ENCODE data around the gene AIFM3.

Gene AIFM3

GRCh38 chr22:20966883-20967696 lies at the start of gene AIFM3:
Gene AIFM3 (plus strand): TSS chr22:20967255. CDS start chr22:20967945, 690 bp downstream.
- no peaks in the 10 kb centered on the region for H3K9me3 ChIP-seq (ENCODE audit: control insufficient read depth, low read length)
- H2AFZ ChIP-seq, result no peak within 1 kb of the TSS
- H3K27me3 ChIP-seq (ENCODE audit: control insufficient read depth, insufficient read depth, low read length), result no peaks in the 10 kb centered on the region
- no peaks in the 10 kb centered on the region for H3K36me3 ChIP-seq (ENCODE audit: control insufficient read depth, insufficient read depth, low read length)
- H3K4me3 ChIP-seq (ENCODE audit: low read depth, low read length), result no peak within 1 kb of the TSS
- TF ChIP-seq CTCF (IDR thresholded peaks at IDR 0.05), result no peak
- no peak within 1 kb of the TSS for H3K4me2 ChIP-seq (ENCODE audit: low read length)
- H3K4me1 ChIP-seq, result no peaks in the 10 kb centered on the region
- H3K79me2 ChIP-seq, result no peaks in the 10 kb centered on the region
- H3K9ac ChIP-seq, result no peak within 1 kb of the TSS
- H3K27ac ChIP-seq, result no peak within 1 kb of the TSS

GRCh38 chr22:20918663-20919218 lies 48.3 kb upstream of the AIFM3 start:
- TF ChIP-seq CTCF (IDR thresholded peaks at IDR 0.05), result no peak
- Histone ChIP-seq H3K9me3 (ENCODE audit: control insufficient read depth, low read length) (no peaks in the 10 kb centered on the region), H3K27ac (no peak overlapping the region), H3K4me3 (ENCODE audit: low read depth, low read length) (peak overlapping the region; percentile 93), H3K4me2 (ENCODE audit: low read length) (peak overlapping the region; percentile 94), H3K27me3 (ENCODE audit: control insufficient read depth, insufficient read depth, low read length) (no peaks in the 10 kb centered on the region), H3K79me2 (peaks cover 13% of the 10 kb centered on the region), H3K36me3 (ENCODE audit: control insufficient read depth, insufficient read depth, low read length) (no peaks in the 10 kb centered on the region), H3K9ac (no peak overlapping the region), H2AFZ (no peak overlapping the region), H3K4me1 (no peaks in the 10 kb centered on the region)

- H3K79me2 ChIP-seq, result peaks cover 18% of the 10 kb centered on the region
- no peaks in the 10 kb centered on the region for H3K9me3 ChIP-seq (ENCODE audit: control insufficient read depth, low read length)
- no peaks in the 10 kb centered on the region for H3K27me3 ChIP-seq (ENCODE audit: control insufficient read depth, insufficient read depth, low read length)
- H3K4me1 ChIP-seq, result no peaks in the 10 kb centered on the region
- peak overlapping the region; percentile 94 for H3K4me2 ChIP-seq (ENCODE audit: low read length)
- peak overlapping the region; percentile 53 for H3K4me3 ChIP-seq (ENCODE audit: low read depth, low read length)
- H3K9ac ChIP-seq, result no peak overlapping the region
- no peak overlapping the region for H2AFZ ChIP-seq
- no peak for TF ChIP-seq CTCF (IDR thresholded peaks at IDR 0.05)
- H3K27ac ChIP-seq, result no peak overlapping the region
- no peaks in the 10 kb centered on the region for H3K36me3 ChIP-seq (ENCODE audit: control insufficient read depth, insufficient read depth, low read length)
Observed at GRCh38 chr22:20919718-20920117, 47.3 kb upstream of the AIFM3 start.

GRCh38 chr22:20920881-20921203 lies 46.2 kb upstream of the AIFM3 start:
- no peak overlapping the region for H3K27ac ChIP-seq
- peak overlapping the region; percentile 39 for H3K4me3 ChIP-seq (ENCODE audit: low read depth, low read length)
- no peak overlapping the region for H3K9ac ChIP-seq
- H2AFZ ChIP-seq, result no peak overlapping the region
- H3K4me1 ChIP-seq, result no peaks in the 10 kb centered on the region
- H3K9me3 ChIP-seq (ENCODE audit: control insufficient read depth, low read length), result no peaks in the 10 kb centered on the region
- peaks cover 20% of the 10 kb centered on the region for H3K79me2 ChIP-seq
- no peak for TF ChIP-seq CTCF (IDR thresholded peaks at IDR 0.05)
- no peaks in the 10 kb centered on the region for H3K36me3 ChIP-seq (ENCODE audit: control insufficient read depth, insufficient read depth, low read length)
- no peaks in the 10 kb centered on the region for H3K27me3 ChIP-seq (ENCODE audit: control insufficient read depth, insufficient read depth, low read length)
- H3K4me2 ChIP-seq (ENCODE audit: low read length), result peak overlapping the region; percentile 59
